Esophagus (tissue), 2 donors: ENCODE measurements around the gene ANGPT4. TPM values are rescaled to one million over a fixed set of nuclear protein-coding genes. Genes with fewer than 3 reads are reported as not detected.

Experiments
- polyA plus RNA-seq, 2 donors: library from polyadenylated mRNA; stranded (reverse); fragments of 200-250 nt; gene quantifications; one replicate each; pipeline ENCODE4 v1.2.3, GENCODE V29; 2013
- donor health status: healthy with polysubstance abuse.
- donor health status: Bipolar disorder and iron deficiency.

Gene ANGPT4
- polyA plus RNA-seq, 2 donors: 0.08 to 0.11 TPM

Other genes with a start within 250 kb of the ANGPT4 start
- not detected for gene SCRT2, start 240.5 kb downstream of the ANGPT4 start, polyA plus RNA-seq
- gene SLC52A3, start 147.8 kb downstream of the ANGPT4 start, polyA plus RNA-seq: 1 to 10 TPM; 4.9 to 5.6 TPM
- gene FAM110A, start 82.6 kb downstream of the ANGPT4 start, polyA plus RNA-seq: 10 to 100 TPM; 24.6 to 27.0 TPM
- under 1 TPM; 0.04 to 0.06 TPM for gene RSPO4, start 86.0 kb upstream of the ANGPT4 start, polyA plus RNA-seq
- gene PSMF1, start 202.3 kb upstream of the ANGPT4 start, polyA plus RNA-seq: 10 to 100 TPM; 24.2 to 72.5 TPM